Endodermal cell (in vitro differentiated cells): ENCODE data around the gene RSPH9. TPM values are rescaled to one million over a fixed set of nuclear protein-coding genes. Genes with fewer than 3 reads are reported as not detected.
"Not testable (repeated sequence)": the region's sequence is repeated elsewhere in the genome, so short reads cannot be mapped to it uniquely, and the experiment has no call there.

Experiments
- DNase-seq: peaks from one replicate; pipeline ENCODE4 v3.0.0-alpha.2; 2017
- H3K27ac ChIP-seq: 2 replicates; pipeline ENCODE4 v1.5.1; 2013; ENCODE audit warnings: mild to moderate bottlenecking, low read depth, low read length, moderate library complexity
- H3K27me3 ChIP-seq: 2 replicates; pipeline ENCODE4 v1.6.1; 2013; ENCODE audit warnings: mild to moderate bottlenecking, low read length, moderate library complexity; ENCODE audit not compliant: insufficient read depth, control insufficient read depth, poor library complexity, severe bottlenecking
- H3K36me3 ChIP-seq: 2 replicates; pipeline ENCODE4 v1.7.0; 2013; ENCODE audit warnings: mild to moderate bottlenecking, low read length, moderate library complexity; ENCODE audit not compliant: control insufficient read depth, insufficient read depth
- H3K4me1 ChIP-seq: one replicate; pipeline ENCODE4 v1.7.0; 2013; ENCODE audit warnings: low read length; ENCODE audit not compliant: control insufficient read depth, insufficient read depth
- H3K4me3 ChIP-seq: 2 replicates; pipeline ENCODE4 v1.5.1; 2013; ENCODE audit warnings: mild to moderate bottlenecking, low read length, moderate library complexity
- H3K9ac ChIP-seq: 2 replicates; pipeline ENCODE4 v1.6.1; 2013; ENCODE audit warnings: mild to moderate bottlenecking, low read length, moderate library complexity; ENCODE audit not compliant: poor library complexity, severe bottlenecking; ENCODE audit errors: extremely low read depth
- H3K9me3 ChIP-seq: 2 replicates; pipeline ENCODE4 v1.6.1; 2013; ENCODE audit warnings: mild to moderate bottlenecking, low read length, moderate library complexity; ENCODE audit not compliant: control insufficient read depth
- H3K27ac Mint-ChIP-seq: 2 replicates; pipeline ENCODE4 v1.8.0; 2020; ENCODE audit warnings: mixed read lengths
- H3K27me3 Mint-ChIP-seq: 2 replicates; pipeline ENCODE4 v1.8.0; 2021; ENCODE audit warnings: mild to moderate bottlenecking, mixed read lengths; ENCODE audit not compliant: insufficient read depth
- H3K36me3 Mint-ChIP-seq: 2 replicates; pipeline ENCODE4 v1.8.0; 2020; ENCODE audit warnings: low read depth, mixed read lengths
- H3K4me1 Mint-ChIP-seq: 2 replicates; pipeline ENCODE4 v1.8.0; 2020; ENCODE audit warnings: mixed read lengths
- H3K4me3 Mint-ChIP-seq: 2 replicates; pipeline ENCODE4 v1.8.0; 2020; ENCODE audit warnings: mild to moderate bottlenecking, moderate library complexity, mixed read lengths
- H3K9me3 Mint-ChIP-seq: 2 replicates; pipeline ENCODE4 v1.8.0; 2020; ENCODE audit warnings: mild to moderate bottlenecking, mixed read lengths
- CTCF ChIP-seq: fragments of 200-600 bp; sonication (generic); conservative IDR thresholded peaks from 2 replicates; pipeline ENCODE4 v1.5.0; 2021; ENCODE audit warnings: antibody characterized with exemption, mild to moderate bottlenecking
- WGBS, 2 experiments: methylation state at CpG; one replicate each; pipeline versions ENCODE4 v1.1.5 to v1.1.7; 2013; ENCODE audit warnings: missing lambda C conversion rate in 2 of 2, mixed read lengths in 1 of 2; ENCODE audit not compliant: insufficient coverage in 1 of 2, insufficient read length in 1 of 2; 5-methylcytosine and 5-hydroxymethylcytosine counted together
- total RNA-seq, 2 donors: library from RNA; stranded (reverse); fragmentation: NEBNext Ultra II Directional in 1 of 2; extraction: Animal tissue kit (Norgen Biotek cat#: 25700) in 1 of 2; gene quantifications; 2 replicates in 1 of 2; 3 replicates in 1 of 2; pipeline ENCODE4 v1.2.1, GENCODE V29; 2021

Gene RSPH9
- total RNA-seq, 2 donors from 2014 or later, result 0.44 to 0.64 TPM

GRCh38 chr6:43697421-43697820, 52.6 kb downstream of the RSPH9 start:
- no peak overlapping the region for H3K27ac Mint-ChIP-seq
- H3K4me1 Mint-ChIP-seq, result peaks cover 49% of the 10 kb centered on the region

GRCh38 chr6:43698584-43699349, 53.9 kb downstream of the RSPH9 start:
- Histone ChIP-seq H3K36me3 (no peaks in the 10 kb centered on the region), H3K4me3 (no peak overlapping the region)
- TF ChIP-seq CTCF, result no peak

More at GRCh38 chr6:43697421-43697820, 52.6 kb downstream of the RSPH9 start:
- no peaks in the 10 kb centered on the region for H3K36me3 ChIP-seq
- Mint-ChIP-seq H3K4me3 (no peak overlapping the region), H3K36me3 (no peaks in the 10 kb centered on the region), H3K27me3 (no peaks in the 10 kb centered on the region), H3K9me3 (no peaks in the 10 kb centered on the region)
- no peak for TF ChIP-seq CTCF
- 94 to 100% methylated on average over 2 to 3 of the region's 3 CpGs for WGBS, 2 experiments
- no peak overlapping the region for H3K4me3 ChIP-seq
- H3K9me3 ChIP-seq, result no peaks in the 10 kb centered on the region
- no peaks in the 10 kb centered on the region for H3K27me3 ChIP-seq
- H3K27ac ChIP-seq, result no peak overlapping the region
- no peak overlapping the region for H3K9ac ChIP-seq
- H3K4me1 ChIP-seq, result peaks cover 25% of the 10 kb centered on the region
- no peak for DNase-seq

GRCh38 chr6:43699564-43700186, 54.8 kb downstream of the RSPH9 start:
- H3K4me3 ChIP-seq, result no peak overlapping the region
- WGBS, 2 experiments, result 45 to 54% methylated on average over 5 to 7 of the region's 7 CpGs
- peak; percentile 77 for DNase-seq
- no peaks in the 10 kb centered on the region for H3K36me3 Mint-ChIP-seq
- H3K27ac ChIP-seq, result peak overlapping the region; percentile 47
- TF ChIP-seq CTCF, result no peak
- H3K9ac ChIP-seq, result no peak overlapping the region
- H3K9me3 Mint-ChIP-seq, result no peaks in the 10 kb centered on the region
- no peaks in the 10 kb centered on the region for H3K27me3 ChIP-seq
- H3K36me3 ChIP-seq, result no peaks in the 10 kb centered on the region
- no peaks in the 10 kb centered on the region for H3K27me3 Mint-ChIP-seq
- no peak overlapping the region for H3K4me3 Mint-ChIP-seq
- H3K4me1 Mint-ChIP-seq, result peaks cover 62% of the 10 kb centered on the region
- H3K27ac Mint-ChIP-seq, result peak overlapping the region; percentile 89
- no peaks in the 10 kb centered on the region for H3K9me3 ChIP-seq
- H3K4me1 ChIP-seq, result peaks cover 34% of the 10 kb centered on the region

More at GRCh38 chr6:43698584-43699349, 53.9 kb downstream of the RSPH9 start:
- Mint-ChIP-seq H3K27ac (peak overlapping the region; percentile 89), H3K4me1 (peaks cover 60% of the 10 kb centered on the region), H3K27me3 (no peaks in the 10 kb centered on the region), H3K4me3 (no peak overlapping the region), H3K9me3 (no peaks in the 10 kb centered on the region), H3K36me3 (no peaks in the 10 kb centered on the region)
- peaks cover 34% of the 10 kb centered on the region for H3K4me1 ChIP-seq
- no peaks in the 10 kb centered on the region for H3K27me3 ChIP-seq
- 26 to 58% methylated on average over 3 to 8 of the region's 8 CpGs for WGBS, 2 experiments
- H3K9ac ChIP-seq, result no peak overlapping the region
- DNase-seq, result peak; percentile 70
- peak overlapping the region; percentile 47 for H3K27ac ChIP-seq
- H3K9me3 ChIP-seq, result no peaks in the 10 kb centered on the region

GRCh38 chr6:43700939-43701560, 56.2 kb downstream of the RSPH9 start:
- WGBS, 2 experiments, result 93 to 96% methylated on average over 5 to 10 of the region's 10 CpGs
- DNase-seq, H3K9me3 ChIP-seq, H3K4me3 Mint-ChIP-seq, H3K27ac ChIP-seq, H3K27me3 Mint-ChIP-seq, H3K36me3 ChIP-seq, H3K36me3 Mint-ChIP-seq, H3K9me3 Mint-ChIP-seq, H3K27me3 ChIP-seq, H3K4me3 ChIP-seq, H3K9ac ChIP-seq: not testable (repeated sequence)
- Mint-ChIP-seq H3K27ac (peak overlapping the region; percentile 14), H3K4me1 (peaks cover 61% of the 10 kb centered on the region)
- H3K4me1 ChIP-seq, result peaks cover 33% of the 10 kb centered on the region
